RWPE2 (cell line): ENCODE results near the gene RNF227.
"Not testable (repeated sequence)": the region's sequence is repeated elsewhere in the genome, so short reads cannot be mapped to it uniquely, and the experiment has no call there.

Source experiments
- ATAC-seq: fragments of 200-7000 bp; cut with Tn5 transposase; 3 replicates; pipeline ENCODE4 v1.9.1; 2021; ENCODE audit warnings: low read depth
- DNase-seq: peaks from one replicate; pipeline ENCODE4 v3.0.0-alpha.2; 2020; ENCODE audit warnings: low spot score
- H3K27ac ChIP-seq: fragments of 450-650 bp; 2 replicates; pipeline ENCODE4 v1.5.1; 2017; ENCODE audit warnings: mild to moderate bottlenecking; ENCODE audit not compliant: poor library complexity, severe bottlenecking
- H3K27me3 ChIP-seq: fragments of 250-450 bp; sonication (Bioruptor Pico); 2 replicates; pipeline ENCODE4 v1.5.1; 2021; ENCODE audit warnings: mild to moderate bottlenecking, moderate library complexity; ENCODE audit not compliant: insufficient read depth, poor library complexity, severe bottlenecking
- H3K36me3 ChIP-seq: fragments of 250-450 bp; sonication (Bioruptor Pico); 2 replicates; pipeline ENCODE4 v1.5.1; 2020; ENCODE audit warnings: low read depth, mild to moderate bottlenecking, moderate library complexity
- H3K4me1 ChIP-seq: fragments of 250-450 bp; sonication (Bioruptor Pico); 2 replicates; pipeline ENCODE4 v1.5.1; 2021; ENCODE audit warnings: mild to moderate bottlenecking, moderate library complexity; ENCODE audit not compliant: insufficient read depth, poor library complexity, severe bottlenecking
- H3K4me3 ChIP-seq: fragments of 250-450 bp; sonication (Bioruptor Pico); 2 replicates; pipeline ENCODE4 v1.5.1; 2021; ENCODE audit warnings: mild to moderate bottlenecking, moderate library complexity; ENCODE audit not compliant: severe bottlenecking
- H3K9me3 ChIP-seq: fragments of 250-450 bp; sonication (Bioruptor Pico); 2 replicates; pipeline ENCODE4 v1.5.1; 2021; ENCODE audit warnings: mild to moderate bottlenecking, moderate library complexity; ENCODE audit not compliant: severe bottlenecking
- TF ChIP-seq, protein P1 (sequence below): fragments of 450-650 bp; IDR thresholded peaks from one replicate; pipeline ENCODE4 v1.5.1; 2017; ENCODE audit warnings: mild to moderate bottlenecking, moderate library complexity; ENCODE audit not compliant: poor library complexity, severe bottlenecking

The RNF227 gene

DNA sequence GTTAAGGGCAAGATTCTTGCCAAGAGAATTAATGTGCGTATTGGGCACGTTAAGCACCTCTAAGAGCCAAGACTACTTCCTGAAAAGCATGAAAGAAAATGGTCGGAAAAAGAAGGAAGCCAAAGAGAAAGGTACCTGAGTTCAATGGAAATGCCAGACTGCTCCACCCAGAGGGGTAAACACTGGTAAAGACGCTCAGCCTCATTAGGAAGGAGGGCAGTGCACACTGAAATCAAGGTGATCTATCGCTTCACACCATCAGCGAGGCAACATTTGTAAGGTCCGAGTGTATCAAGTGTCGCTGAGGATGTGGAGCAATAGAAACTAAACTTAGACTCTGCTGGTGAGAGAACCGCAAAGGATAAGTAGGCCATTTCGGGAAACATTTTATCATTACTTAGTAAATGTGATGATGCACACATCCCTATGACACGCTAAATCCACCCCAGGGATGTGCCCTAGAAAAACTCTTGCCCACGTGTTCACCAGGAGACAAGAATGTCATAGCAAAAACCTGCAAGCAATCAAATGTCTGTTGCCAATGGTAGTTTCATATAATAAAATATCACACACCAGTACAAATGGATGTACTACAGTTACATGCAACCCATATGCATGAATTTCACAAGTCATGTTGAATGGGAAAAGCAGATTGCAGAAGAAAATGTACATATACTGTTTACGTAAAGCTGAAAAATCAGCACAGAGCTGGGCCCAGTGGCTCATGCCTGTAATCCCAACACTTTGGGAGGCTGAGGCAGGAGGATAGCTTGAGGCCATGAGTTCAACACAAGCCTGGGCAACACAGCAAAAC is 39.5 kb upstream of the RNF227 start:
- Histone ChIP-seq H3K27me3 (no peaks in the 10 kb centered on the region), H3K36me3 (no peaks in the 10 kb centered on the region), H3K4me1 (no peaks in the 10 kb centered on the region), H3K4me3 (no peak overlapping the region), H3K9me3 (no peaks in the 10 kb centered on the region), H3K27ac (no peak overlapping the region)
- TF ChIP-seq, protein P1, sequence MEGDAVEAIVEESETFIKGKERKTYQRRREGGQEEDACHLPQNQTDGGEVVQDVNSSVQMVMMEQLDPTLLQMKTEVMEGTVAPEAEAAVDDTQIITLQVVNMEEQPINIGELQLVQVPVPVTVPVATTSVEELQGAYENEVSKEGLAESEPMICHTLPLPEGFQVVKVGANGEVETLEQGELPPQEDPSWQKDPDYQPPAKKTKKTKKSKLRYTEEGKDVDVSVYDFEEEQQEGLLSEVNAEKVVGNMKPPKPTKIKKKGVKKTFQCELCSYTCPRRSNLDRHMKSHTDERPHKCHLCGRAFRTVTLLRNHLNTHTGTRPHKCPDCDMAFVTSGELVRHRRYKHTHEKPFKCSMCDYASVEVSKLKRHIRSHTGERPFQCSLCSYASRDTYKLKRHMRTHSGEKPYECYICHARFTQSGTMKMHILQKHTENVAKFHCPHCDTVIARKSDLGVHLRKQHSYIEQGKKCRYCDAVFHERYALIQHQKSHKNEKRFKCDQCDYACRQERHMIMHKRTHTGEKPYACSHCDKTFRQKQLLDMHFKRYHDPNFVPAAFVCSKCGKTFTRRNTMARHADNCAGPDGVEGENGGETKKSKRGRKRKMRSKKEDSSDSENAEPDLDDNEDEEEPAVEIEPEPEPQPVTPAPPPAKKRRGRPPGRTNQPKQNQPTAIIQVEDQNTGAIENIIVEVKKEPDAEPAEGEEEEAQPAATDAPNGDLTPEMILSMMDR = no peak
- DNase-seq (no peak), ATAC-seq (no peak)

DNA sequence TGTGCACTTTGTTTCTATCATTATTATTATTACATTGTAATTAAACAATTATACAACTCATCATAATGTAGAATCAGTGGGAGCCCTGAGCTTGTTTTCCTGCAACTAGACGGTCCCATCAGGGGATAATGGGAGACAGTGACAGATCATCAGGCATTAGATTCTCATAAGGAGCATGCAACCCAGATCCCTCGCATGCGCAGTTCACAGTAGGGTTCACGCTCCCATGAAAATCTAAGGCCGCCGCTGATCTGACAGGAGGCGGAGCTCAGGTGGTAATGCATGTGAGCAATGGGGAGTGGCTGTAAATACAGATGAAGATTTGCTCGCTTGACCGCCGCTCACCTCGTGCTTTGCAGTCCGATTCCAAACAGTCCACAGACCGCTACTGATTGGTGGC is 37.2 kb upstream of the RNF227 start:
- not testable (repeated sequence) for H3K4me1 ChIP-seq, H3K9me3 ChIP-seq, H3K27me3 ChIP-seq, ATAC-seq, H3K4me3 ChIP-seq, H3K27ac ChIP-seq, DNase-seq
- peaks cover 20% of the 10 kb centered on the region for H3K36me3 ChIP-seq

- H3K4me1 ChIP-seq = no peaks in the 10 kb centered on the region
- DNase-seq (no peak), ATAC-seq (peak; percentile 23; the same call in 1 of the 3 replicates)
- no peaks in the 10 kb centered on the region for H3K27me3 ChIP-seq
- TF ChIP-seq, protein P1 = no peak
- H3K9me3 ChIP-seq = no peaks in the 10 kb centered on the region
- H3K4me3 ChIP-seq = no peak overlapping the region
- no peak overlapping the region for H3K27ac ChIP-seq
- peaks cover 36% of the 10 kb centered on the region for H3K36me3 ChIP-seq
Measured at GRCh38 chr17:7951143-7951792, 35.2 kb upstream of the RNF227 start.

DNA sequence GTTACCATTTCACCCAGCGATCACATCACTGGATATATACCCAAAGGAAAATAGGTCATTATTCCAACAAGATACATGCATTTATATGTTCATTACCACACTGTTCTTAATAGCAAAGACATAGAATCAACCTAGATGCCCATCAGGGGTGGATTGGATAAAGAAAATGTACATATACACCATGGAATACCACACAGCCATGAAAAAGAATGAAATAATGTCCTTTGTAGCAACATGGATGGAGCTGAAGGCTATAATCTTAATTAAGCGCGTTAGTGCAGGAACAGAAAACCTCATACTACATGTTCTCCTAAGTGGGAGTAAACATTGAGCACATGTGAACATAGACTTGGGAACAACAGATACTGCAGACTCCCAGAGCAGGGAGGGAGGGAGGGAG is 34.5 kb upstream of the RNF227 start:
- H3K4me3 ChIP-seq = no peak overlapping the region
- ATAC-seq (no peak), DNase-seq (no peak)
- H3K9me3 ChIP-seq = no peaks in the 10 kb centered on the region
- TF ChIP-seq, protein P1 = no peak
- no peaks in the 10 kb centered on the region for H3K27me3 ChIP-seq
- no peaks in the 10 kb centered on the region for H3K4me1 ChIP-seq
- H3K36me3 ChIP-seq = peaks cover 43% of the 10 kb centered on the region
- no peak overlapping the region for H3K27ac ChIP-seq

- Histone ChIP-seq H3K27me3 (no peaks in the 10 kb centered on the region), H3K36me3 (peaks cover 70% of the 10 kb centered on the region), H3K9me3 (no peaks in the 10 kb centered on the region), H3K4me1 (no peaks in the 10 kb centered on the region), H3K4me3 (no peak overlapping the region), H3K27ac (no peak overlapping the region)
- TF ChIP-seq, protein P1 = no peak
- ATAC-seq = no peak
- DNase-seq = no peak
Measured at GRCh38 chr17:7947651-7948050, 31.6 kb upstream of the RNF227 start.
